ACC112 (cell line): ENCODE results near the gene CALML5.

Experiments
- H2AFZ ChIP-seq: fragments of 200-600 bp; sonication (generic); one replicate; pipeline ENCODE4 v1.6.0; 2017; ENCODE audit warnings: antibody characterized with exemption, low read length; ENCODE audit not compliant: unreplicated experiment
- H3K27ac ChIP-seq: fragments of 200-600 bp; sonication (generic); 2 replicates; pipeline ENCODE4 v1.5.1; 2014; ENCODE audit warnings: low read depth, mild to moderate bottlenecking, antibody characterized with exemption, low read length, moderate library complexity
- H3K27me3 ChIP-seq: fragments of 200-600 bp; sonication (generic); 2 replicates; pipeline ENCODE4 v1.6.1; 2014; ENCODE audit warnings: mild to moderate bottlenecking, antibody characterized with exemption, low read length, moderate library complexity, mixed read lengths; ENCODE audit not compliant: insufficient read depth
- H3K36me3 ChIP-seq: fragments of 200-600 bp; sonication (generic); 2 replicates; pipeline ENCODE4 v1.6.1; 2016; ENCODE audit warnings: mild to moderate bottlenecking, antibody characterized with exemption, low read length, moderate library complexity, mixed read lengths; ENCODE audit not compliant: insufficient read depth
- H3K4me1 ChIP-seq: fragments of 200-600 bp; sonication (generic); one replicate; pipeline ENCODE4 v1.6.1; 2016; ENCODE audit warnings: low read length, mixed read lengths; ENCODE audit not compliant: insufficient read depth, unreplicated experiment, control insufficient read depth
- H3K4me3 ChIP-seq: fragments of 200-600 bp; sonication (generic); 2 replicates; pipeline ENCODE4 v1.5.1; 2014; ENCODE audit warnings: mild to moderate bottlenecking, low read depth, low read length
- H3K79me2 ChIP-seq: fragments of 200-600 bp; sonication (generic); one replicate; pipeline ENCODE4 v1.6.0; 2016; ENCODE audit warnings: low read length; ENCODE audit not compliant: control insufficient read depth, unreplicated experiment, insufficient read depth

CALML5 gene

GRCh38 chr10:5533098-5533731 lies 33.8 kb upstream of the CALML5 start:
- H3K27ac ChIP-seq, result no peak overlapping the region
- H3K4me1 ChIP-seq, result peaks cover 6% of the 10 kb centered on the region
- H3K4me3 ChIP-seq, result no peak overlapping the region
- no peaks in the 10 kb centered on the region for H3K36me3 ChIP-seq
- H3K27me3 ChIP-seq, result 0 out of 2 replicates have a peak, but pooled peaks cover 5% of the 10 kb centered on the region
- no peaks in the 10 kb centered on the region for H3K79me2 ChIP-seq
- H2AFZ ChIP-seq, result no peak overlapping the region

- Histone ChIP-seq H3K4me3 (no peak overlapping the region), H3K36me3 (no peaks in the 10 kb centered on the region), H3K4me1 (peaks cover 6% of the 10 kb centered on the region), H3K27me3 (0 out of 2 replicates have a peak, but pooled peaks cover 5% of the 10 kb centered on the region), H3K79me2 (no peaks in the 10 kb centered on the region), H2AFZ (no peak overlapping the region), H3K27ac (no peak overlapping the region)
These were observed 33.3 kb upstream of the CALML5 start for GRCh38 chr10:5532618-5533097.

GRCh38 chr10:5532307-5532605 lies 32.9 kb upstream of the CALML5 start:
- H3K4me1 ChIP-seq, result peaks cover 6% of the 10 kb centered on the region
- no peaks in the 10 kb centered on the region for H3K36me3 ChIP-seq
- H2AFZ ChIP-seq, result no peak overlapping the region
- H3K79me2 ChIP-seq, result no peaks in the 10 kb centered on the region
- H3K27me3 ChIP-seq, result 0 out of 2 replicates have a peak, but pooled peaks cover 5% of the 10 kb centered on the region
- H3K27ac ChIP-seq, result no peak overlapping the region
- no peak overlapping the region for H3K4me3 ChIP-seq

- Histone ChIP-seq H3K4me1 (peaks cover 6% of the 10 kb centered on the region), H2AFZ (no peak overlapping the region)
These were observed 32.4 kb upstream of the CALML5 start for GRCh38 chr10:5531558-5532306.

GRCh38 chr10:5530846-5531557 lies 31.6 kb upstream of the CALML5 start:
- Histone ChIP-seq H3K4me3 (no peak overlapping the region), H2AFZ (no peak overlapping the region), H3K27ac (no peak overlapping the region), H3K36me3 (no peaks in the 10 kb centered on the region), H3K4me1 (peaks cover 6% of the 10 kb centered on the region), H3K79me2 (no peaks in the 10 kb centered on the region), H3K27me3 (0 out of 2 replicates have a peak, but pooled peaks cover 5% of the 10 kb centered on the region)

More at GRCh38 chr10:5531558-5532306, 32.4 kb upstream of the CALML5 start:
- H3K27me3 ChIP-seq, result 0 out of 2 replicates have a peak, but pooled peaks cover 5% of the 10 kb centered on the region
- H3K36me3 ChIP-seq, result no peaks in the 10 kb centered on the region
- no peak overlapping the region for H3K27ac ChIP-seq
- H3K79me2 ChIP-seq, result no peaks in the 10 kb centered on the region
- no peak overlapping the region for H3K4me3 ChIP-seq

- H2AFZ ChIP-seq, result no peak overlapping the region
- H3K4me1 ChIP-seq, result peaks cover 6% of the 10 kb centered on the region
- H3K4me3 ChIP-seq, result no peak overlapping the region
- 0 out of 2 replicates have a peak, but pooled peaks cover 5% of the 10 kb centered on the region for H3K27me3 ChIP-seq
- no peak overlapping the region for H3K27ac ChIP-seq
- no peaks in the 10 kb centered on the region for H3K79me2 ChIP-seq
- no peaks in the 10 kb centered on the region for H3K36me3 ChIP-seq
These were observed 31.0 kb upstream of the CALML5 start for GRCh38 chr10:5530412-5530806.

GRCh38 chr10:5529702-5530411 lies 30.5 kb upstream of the CALML5 start:
- H2AFZ ChIP-seq, result no peak overlapping the region
- H3K36me3 ChIP-seq, result no peaks in the 10 kb centered on the region
- 0 out of 2 replicates have a peak, but pooled peaks cover 5% of the 10 kb centered on the region for H3K27me3 ChIP-seq
- H3K79me2 ChIP-seq, result no peaks in the 10 kb centered on the region
- peaks cover 2% of the 10 kb centered on the region for H3K4me1 ChIP-seq
- no peak overlapping the region for H3K27ac ChIP-seq
- H3K4me3 ChIP-seq, result no peak overlapping the region

GRCh38 chr10:5528989-5529701 lies 29.8 kb upstream of the CALML5 start:
- H3K4me1 ChIP-seq, result no peaks in the 10 kb centered on the region
- no peaks in the 10 kb centered on the region for H3K36me3 ChIP-seq
- H3K79me2 ChIP-seq, result no peaks in the 10 kb centered on the region
- H2AFZ ChIP-seq, result no peak overlapping the region
- H3K4me3 ChIP-seq, result no peak overlapping the region
- H3K27ac ChIP-seq, result no peak overlapping the region
- H3K27me3 ChIP-seq, result 0 out of 2 replicates have a peak, but pooled peaks cover 5% of the 10 kb centered on the region

GRCh38 chr10:5527332-5528200 lies 28.2 kb upstream of the CALML5 start:
- Histone ChIP-seq H3K4me1 (no peaks in the 10 kb centered on the region), H2AFZ (no peak overlapping the region)

More at GRCh38 chr10:5527332-5528200, 28.2 kb upstream of the CALML5 start:
- no peaks in the 10 kb centered on the region for H3K36me3 ChIP-seq
- H3K79me2 ChIP-seq, result no peaks in the 10 kb centered on the region
- H3K27me3 ChIP-seq, result 0 out of 2 replicates have a peak, but pooled peaks cover 5% of the 10 kb centered on the region
- no peak overlapping the region for H3K4me3 ChIP-seq
- no peak overlapping the region for H3K27ac ChIP-seq
